NCI-H2029 (cell line): ENCODE results near the gene NINL.

Experiments
- DNase-seq: peaks from one replicate; lab custom pipeline; 2025; lab: John Stamatoyannopoulos, UW

The NINL gene

GRCh38 chr20:25407311-25408169 lies 177.8 kb downstream of the NINL start, which contains the start of gene GINS1:
TSS of gene GINS1 (plus strand) at chr20:25407673. CDS start at chr20:25407821, 148 bp downstream.
- DNase-seq, result peak; percentile 89
